H1 (cell line): ENCODE results near the gene MTIF2. TPM values are rescaled to one million over a fixed set of nuclear protein-coding genes. Genes with fewer than 3 reads are reported as not detected.

Experiments used
- CTCF ChIA-PET: fragments of 300-600 bp; sonication (Branson Sonifier 250); formaldehyde crosslinking; loops from one replicate; lab custom pipeline; 2021; ENCODE audit not compliant: partially characterized antibody; lab: Charles Lee
- POLR2A ChIA-PET: fragments of 300-600 bp; sonication (Branson Sonifier 250); formaldehyde crosslinking; loops from one replicate; lab custom pipeline; 2021; ENCODE audit warnings: inconsistent platforms; ENCODE audit not compliant: partially characterized antibody; lab: Charles Lee
- DNase-seq, 2 experiments: peaks; one replicate each; pipeline versions ENCODE4 v3.0.0 to v3.0.0-alpha.2; 2010 to 2022; ENCODE audit warnings: low spot score in 2 of 2, low read depth in 1 of 2, mixed read lengths in 1 of 2
- FAIRE-seq: peaks from 2 replicates; lab custom pipeline; 2011; peaks lifted over from hg19 to GRCh38; lab: Jason Lieb, UNC
- H2AFZ ChIP-seq: 2 replicates; pipeline ENCODE4 v1.8.1; 2012; ENCODE audit warnings: low read length, inconsistent platforms
- H2AK5ac ChIP-seq: 2 replicates; pipeline ENCODE4 v1.6.1; 2013; ENCODE audit warnings: low read depth, low read length
- H2BK120ac ChIP-seq: replicated peaks from 2 replicates; pipeline ENCODE3; 2013; ENCODE audit warnings: low read depth, low read length, inconsistent platforms
- H2BK12ac ChIP-seq: 2 replicates; pipeline ENCODE4 v1.6.1; 2013; ENCODE audit warnings: low read depth, low read length
- H2BK15ac ChIP-seq: 2 replicates; pipeline ENCODE4 v1.6.1; 2013; ENCODE audit warnings: low read length
- H2BK20ac ChIP-seq: 2 replicates; pipeline ENCODE4 v1.6.1; 2013; ENCODE audit warnings: low read length
- H2BK5ac ChIP-seq: 2 replicates; pipeline ENCODE4 v1.6.1; 2013; ENCODE audit warnings: low read depth, low read length
- H3K14ac ChIP-seq: 2 replicates; pipeline ENCODE4 v1.6.1; 2013; ENCODE audit warnings: inconsistent platforms; ENCODE audit not compliant: insufficient read length
- H3K18ac ChIP-seq: 2 replicates; pipeline ENCODE4 v1.6.1; 2013; ENCODE audit warnings: low read length; ENCODE audit errors: extremely low read depth
- H3K23ac ChIP-seq: 2 replicates; pipeline ENCODE4 v1.6.1; 2013; ENCODE audit warnings: inconsistent platforms; ENCODE audit not compliant: insufficient read length
- H3K23me2 ChIP-seq: 2 replicates; pipeline ENCODE4 v1.6.1; 2013; ENCODE audit warnings: low read depth, low read length
- H3K27ac ChIP-seq: 2 replicates; pipeline ENCODE4 v1.6.1; 2011; ENCODE audit warnings: low read depth, low read length, inconsistent platforms
- H3K27me3 ChIP-seq, 4 experiments: replicated peaks in 1 of 4; 1 replicate in 1 of 4; 2 replicates in 3 of 4; pipeline versions ENCODE4 v1.6.1 to v1.8.1; 2011 to 2013; ENCODE audit warnings: low read length in 3 of 4, mild to moderate bottlenecking in 3 of 4, inconsistent platforms in 2 of 4, mixed read lengths in 2 of 4, moderate library complexity in 1 of 4; ENCODE audit not compliant: control insufficient read depth in 3 of 4, insufficient read depth in 3 of 4; ENCODE audit errors: extremely low read depth in 1 of 4
- H3K36me3 ChIP-seq, 4 experiments: 2 replicates each; pipeline versions ENCODE4 v1.6.1 to v1.8.1; 2011 to 2013; ENCODE audit warnings: mild to moderate bottlenecking in 4 of 4, low read length in 3 of 4, moderate library complexity in 2 of 4, control low read depth in 1 of 4, inconsistent platforms in 1 of 4; ENCODE audit not compliant: insufficient read depth in 4 of 4, control insufficient read depth in 2 of 4
- H3K4ac ChIP-seq: replicated peaks from 2 replicates; pipeline ENCODE3; 2013; ENCODE audit warnings: low read length, low read depth, mixed read lengths, inconsistent platforms; ENCODE audit not compliant: insufficient read length
- H3K4me1 ChIP-seq, 4 experiments: replicated peaks in 1 of 4; 1 replicate in 1 of 4; 2 replicates in 3 of 4; pipeline versions ENCODE4 v1.6.1 to v1.8.1; 2011 to 2013; ENCODE audit warnings: low read length in 3 of 4, inconsistent platforms in 2 of 4, mixed read lengths in 1 of 4; ENCODE audit not compliant: insufficient read depth in 4 of 4, control insufficient read depth in 3 of 4
- H3K4me2 ChIP-seq, 2 experiments: 2 replicates each; pipeline versions ENCODE4 v1.6.1 to v1.8.1; 2011 to 2013; ENCODE audit warnings: low read depth in 2 of 2, low read length in 2 of 2, control low read depth in 1 of 2, inconsistent platforms in 1 of 2, mild to moderate bottlenecking in 1 of 2; ENCODE audit not compliant: insufficient read depth in 1 of 2
- H3K4me3 ChIP-seq, 4 experiments: fragments of 200-600, 300-600 bp in 1 of 4; sonication (generic), shearing (Covaris generic), sonication (Bioruptor Twin) in 1 of 4; 2 replicates each; pipeline versions ENCODE4 v1.5.1 to v1.8.1; 2011 to 2016; ENCODE audit warnings: low read length in 4 of 4, low read depth in 3 of 4, control low read depth in 2 of 4, inconsistent platforms in 2 of 4, mild to moderate bottlenecking in 2 of 4, mixed read lengths in 1 of 4, moderate library complexity in 1 of 4; ENCODE audit not compliant: insufficient read depth in 2 of 4; ENCODE audit errors: extremely low read depth in 1 of 4
- H3K56ac ChIP-seq: replicated peaks from 2 replicates; pipeline ENCODE3; 2013; ENCODE audit warnings: low read depth, mild to moderate bottlenecking, mixed read lengths, low read length, inconsistent platforms; ENCODE audit not compliant: insufficient read length
- H3K79me1 ChIP-seq: 2 replicates; pipeline ENCODE4 v1.6.1; 2013; ENCODE audit warnings: low read depth, low read length, control low read depth
- H3K79me2 ChIP-seq, 2 experiments: 2 replicates each; pipeline versions ENCODE4 v1.6.1 to v1.8.1; 2012 to 2013; ENCODE audit warnings: low read length in 2 of 2, mild to moderate bottlenecking in 2 of 2, inconsistent platforms in 1 of 2; ENCODE audit not compliant: insufficient read depth in 2 of 2, control insufficient read depth in 1 of 2
- H3K9ac ChIP-seq, 4 experiments: replicated peaks in 1 of 4; 1 replicate in 1 of 4; 2 replicates in 3 of 4; pipeline versions ENCODE4 v1.6.1 to v1.8.1; 2011 to 2013; ENCODE audit warnings: low read depth in 3 of 4, low read length in 3 of 4, control low read depth in 2 of 4, mild to moderate bottlenecking in 2 of 4, moderate library complexity in 2 of 4, inconsistent platforms in 1 of 4; ENCODE audit errors: extremely low read depth in 1 of 4
- H3K9me3 ChIP-seq, 2 experiments: 2 replicates each; pipeline versions ENCODE4 v1.6.1 to v1.8.1; 2012 to 2013; ENCODE audit warnings: mild to moderate bottlenecking in 2 of 2, moderate library complexity in 2 of 2, control low read depth in 1 of 2, inconsistent platforms in 1 of 2, low read depth in 1 of 2, low read length in 1 of 2, mixed read lengths in 1 of 2; ENCODE audit not compliant: insufficient read depth in 2 of 2
- H4K20me1 ChIP-seq, 2 experiments: replicated peaks in 1 of 2; 2 replicates each; pipeline versions ENCODE3 to v1.8.1; 2011 to 2013; ENCODE audit warnings: inconsistent platforms in 2 of 2, low read length in 2 of 2, mild to moderate bottlenecking in 1 of 2; ENCODE audit not compliant: insufficient read depth in 2 of 2, control insufficient read depth in 1 of 2
- H4K5ac ChIP-seq: 2 replicates; pipeline ENCODE4 v1.6.1; 2013; ENCODE audit warnings: low read length, low read depth, mixed read lengths, inconsistent platforms; ENCODE audit not compliant: insufficient read length
- H4K8ac ChIP-seq: 2 replicates; pipeline ENCODE4 v1.8.0; 2013; ENCODE audit warnings: mild to moderate bottlenecking, moderate library complexity, low read length, inconsistent platforms; ENCODE audit not compliant: insufficient read depth; ENCODE audit errors: extremely low read depth
- H4K91ac ChIP-seq: replicated peaks from 2 replicates; pipeline ENCODE3; 2013; ENCODE audit warnings: low read length, mixed read lengths, inconsistent platforms; ENCODE audit not compliant: insufficient read length
- ASH2L ChIP-seq: fragments of 200-600, 300-600 bp; sonication (generic); IDR thresholded peaks from one replicate; pipeline ENCODE4 v1.7.1; 2017; ENCODE audit warnings: low read length
- EGR1 ChIP-seq: IDR thresholded peaks from 2 replicates; pipeline ENCODE4 v1.6.1; 2011; ENCODE audit warnings: low read depth, low read length, borderline replicate concordance
- GTF2F1 ChIP-seq: IDR thresholded peaks from 2 replicates; pipeline ENCODE4 v1.6.1; 2012; ENCODE audit warnings: low read depth, low read length, improper control_type of control experiment, borderline replicate concordance
- JUN ChIP-seq: IDR thresholded peaks from 2 replicates; pipeline ENCODE4 v1.6.1; 2011; ENCODE audit warnings: low read depth, mild to moderate bottlenecking, improper control_type of control experiment, low read length
- SIN3A ChIP-seq, 2 experiments: IDR thresholded peaks in 1 of 2; conservative IDR thresholded peaks in 1 of 2; 2 replicates each; pipeline ENCODE4 v1.6.1; 2011 to 2012; ENCODE audit warnings: low read length in 2 of 2, improper control_type of control experiment in 1 of 2, low read depth in 1 of 2, mild to moderate bottlenecking in 1 of 2
- SP2 ChIP-seq: IDR thresholded peaks from 2 replicates; pipeline ENCODE4 v1.6.1; 2012; ENCODE audit warnings: mild to moderate bottlenecking, low read length, inconsistent platforms
- SUZ12 ChIP-seq: fragments of 200-600 bp; sonication (generic); IDR thresholded peaks from 2 replicates; pipeline ENCODE4 v1.6.1; 2012; ENCODE audit warnings: mild to moderate bottlenecking, inconsistent platforms, low read length, moderate library complexity, mixed read lengths
- WGBS, 2 experiments: shearing (Covaris generic) in 1 of 2; methylation state at CpG; one replicate each; pipeline versions ENCODE4 v1.1.6 to v1.1.7; 2013 to 2015; ENCODE audit warnings: low lambda C conversion rate in 2 of 2, mixed read lengths in 2 of 2, inconsistent platforms in 1 of 2, low coverage in 1 of 2, missing lambda C conversion rate in 1 of 2; ENCODE audit not compliant: insufficient replicate concordance in 2 of 2, insufficient coverage in 1 of 2, insufficient read length in 1 of 2; ENCODE audit errors: extremely low coverage in 1 of 2, missing lambda C conversion rate in 1 of 2; 5-methylcytosine and 5-hydroxymethylcytosine counted together
- polyA plus RNA-seq, 7 experiments: library from polyadenylated mRNA; depleted of rRNA in 3 of 7; stranded (reverse) in 5 of 7; unstranded in 2 of 7; fragments of >200 nt in 5 of 7; fragments of 200-250 nt in 2 of 7; gene quantifications; 1 replicate in 5 of 7; 2 replicates in 1 of 7; 4 replicates in 1 of 7; pipeline versions ENCODE4 v1.2.1 to v1.2.3, GENCODE V29; 2011 to 2013; ENCODE audit warnings: missing spikeins in 2 of 7, mixed read lengths in 2 of 7
- total RNA-seq: library from RNA; stranded (reverse); fragmentation: NEBNext Ultra II Directional; extraction: Animal tissue kit (Norgen Biotek cat#: 25700); gene quantifications from 2 replicates; pipeline ENCODE4 v1.2.1, GENCODE V29; 2021
- TF ChIP-seq, protein P1 (sequence below): IDR thresholded peaks from 2 replicates; pipeline ENCODE4 v1.6.1; 2012; ENCODE audit warnings: inconsistent platforms
- TF ChIP-seq, protein P2 (sequence below): IDR thresholded peaks from 2 replicates; pipeline ENCODE4 v1.6.1; 2012; ENCODE audit warnings: inconsistent platforms

Gene MTIF2
- total and polyA plus RNA-seq, 2 of the 8 experiments (the other 6 are each of a cell fraction or from before 2014, with no cell fraction given), result 11.0 to 36.0 TPM

DNA sequence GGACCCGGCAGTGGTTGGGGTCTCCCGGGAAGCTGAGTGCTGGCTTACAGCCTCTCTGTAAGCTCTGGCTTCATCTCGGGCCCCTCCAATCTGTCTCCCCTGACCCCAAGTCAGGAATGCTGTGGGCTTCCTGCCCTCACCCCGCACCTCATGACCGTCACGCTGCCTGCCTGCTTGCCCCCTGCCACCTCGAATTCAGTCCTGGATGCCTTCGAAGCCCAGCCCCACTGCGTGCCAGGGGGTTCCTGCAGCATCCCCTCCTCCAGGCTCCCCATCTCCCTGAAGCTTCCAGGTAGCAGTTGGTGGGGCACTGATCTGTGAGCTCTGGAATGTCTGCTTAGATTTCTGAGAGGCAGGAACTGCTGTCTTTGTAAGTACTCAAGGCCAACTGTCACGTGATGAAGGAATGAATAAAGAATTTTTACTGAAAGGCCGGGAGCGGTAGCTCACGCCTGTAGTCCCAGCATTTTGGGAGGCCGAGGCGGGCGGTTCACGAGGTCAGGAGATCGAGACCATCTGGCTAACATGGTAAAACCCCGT, 43.5 kb downstream of the MTIF2 start:
- H2AFZ ChIP-seq, result no peak overlapping the region
- H4K5ac ChIP-seq, result no peak overlapping the region
- H3K23me2 ChIP-seq, result no peaks in the 10 kb centered on the region; the same call in 1 of the 2 replicates
- no peak overlapping the region for H3K9ac ChIP-seq
- no peak overlapping the region for H3K56ac ChIP-seq
- peaks cover 0 to 2% of the 10 kb centered on the region in 2 experiments for H4K20me1 ChIP-seq
- FAIRE-seq (no peak), DNase-seq (no peak)
- TF ChIP-seq JUN (no peak), SIN3A (conservative IDR thresholded peaks at IDR 0.05 in 1 of 2, IDR thresholded peaks at IDR 0.05 in 1 of 2; ENCODE audit: low read depth in 1 of 2, low read length in 2 of 2) (no peak), ASH2L (no peak), GTF2F1 (no peak), SUZ12 (no peak), SP2 (no peak), EGR1 (no peak)
- TF ChIP-seq, protein P1, sequence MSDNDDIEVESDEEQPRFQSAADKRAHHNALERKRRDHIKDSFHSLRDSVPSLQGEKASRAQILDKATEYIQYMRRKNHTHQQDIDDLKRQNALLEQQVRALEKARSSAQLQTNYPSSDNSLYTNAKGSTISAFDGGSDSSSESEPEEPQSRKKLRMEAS, result peak; percentile 29; the same call in 1 of the 2 replicates
- TF ChIP-seq, protein P2, sequence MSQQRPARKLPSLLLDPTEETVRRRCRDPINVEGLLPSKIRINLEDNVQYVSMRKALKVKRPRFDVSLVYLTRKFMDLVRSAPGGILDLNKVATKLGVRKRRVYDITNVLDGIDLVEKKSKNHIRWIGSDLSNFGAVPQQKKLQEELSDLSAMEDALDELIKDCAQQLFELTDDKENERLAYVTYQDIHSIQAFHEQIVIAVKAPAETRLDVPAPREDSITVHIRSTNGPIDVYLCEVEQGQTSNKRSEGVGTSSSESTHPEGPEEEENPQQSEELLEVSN, result peak; percentile 9; the same call in 1 of the 2 replicates
- H2AK5ac ChIP-seq, result no peak overlapping the region
- H4K91ac ChIP-seq, result no peak overlapping the region
- H2BK15ac ChIP-seq, result peak overlapping the region; percentile 67; the same call in 1 of the 2 replicates
- CTCF ChIA-PET, result interaction anchor here (0.6 to 2.7 kb wide), 8 partner anchors 12 to 1017 kb away, joined by 3 to 10 read pairs (median 4); no protein-coding TSS in a partner anchor
- H3K9me3 ChIP-seq, result no peaks in the 10 kb centered on the region
- H3K79me1 ChIP-seq, result peaks cover 8% of the 10 kb centered on the region
- no peak overlapping the region for H2BK5ac ChIP-seq
- WGBS, 2 experiments, result 86% methylated on average over 18 of the region's 19 CpGs; no CpG with 5 or more reads in 1 of the 2 experiments
- no peak overlapping the region for H3K4me2 ChIP-seq
- no peak overlapping the region for H3K14ac ChIP-seq
- no peaks in the 10 kb centered on the region for H3K27me3 ChIP-seq
- no peak overlapping the region for H3K4ac ChIP-seq
- H4K8ac ChIP-seq, result no peak overlapping the region
- no peak overlapping the region for H2BK20ac ChIP-seq
- peaks cover 2 to 4% (median 3%) of the 10 kb centered on the region in 4 experiments; a peak in 5 of 7 replicates for H3K4me1 ChIP-seq
- H3K23ac ChIP-seq, result no peak overlapping the region
- H2BK120ac ChIP-seq, result no peak overlapping the region
- H3K79me2 ChIP-seq, result peaks cover 6 to 12% of the 10 kb centered on the region in 2 experiments; a peak in 3 of 4 replicates
- H3K27ac ChIP-seq, result no peak overlapping the region
- no peaks in the 10 kb centered on the region; a peak in 1 of 8 replicates for H3K36me3 ChIP-seq
- no peak overlapping the region for H3K18ac ChIP-seq
- H3K4me3 ChIP-seq, result no peak overlapping the region
- POLR2A ChIA-PET, result interaction anchor here (0.6 to 3.2 kb wide), 10 partner anchors 7 to 393 kb away, joined by 3 to 20 read pairs (median 6); partner anchors contain the start of genes CLHC1, RPS27A and RTN4
- no peak overlapping the region for H2BK12ac ChIP-seq
